Measurements from ENCODE around the gene STING1. TPM values are rescaled to one million over a fixed set of nuclear protein-coding genes. Genes with fewer than 3 reads are reported as not detected.

Gene STING1
- total and polyA plus RNA-seq, 2 of the 13 experiments (the other 11 are each of a cell fraction or from before 2014, with no cell fraction given): 1.3 to 4.4 TPM

DNA sequence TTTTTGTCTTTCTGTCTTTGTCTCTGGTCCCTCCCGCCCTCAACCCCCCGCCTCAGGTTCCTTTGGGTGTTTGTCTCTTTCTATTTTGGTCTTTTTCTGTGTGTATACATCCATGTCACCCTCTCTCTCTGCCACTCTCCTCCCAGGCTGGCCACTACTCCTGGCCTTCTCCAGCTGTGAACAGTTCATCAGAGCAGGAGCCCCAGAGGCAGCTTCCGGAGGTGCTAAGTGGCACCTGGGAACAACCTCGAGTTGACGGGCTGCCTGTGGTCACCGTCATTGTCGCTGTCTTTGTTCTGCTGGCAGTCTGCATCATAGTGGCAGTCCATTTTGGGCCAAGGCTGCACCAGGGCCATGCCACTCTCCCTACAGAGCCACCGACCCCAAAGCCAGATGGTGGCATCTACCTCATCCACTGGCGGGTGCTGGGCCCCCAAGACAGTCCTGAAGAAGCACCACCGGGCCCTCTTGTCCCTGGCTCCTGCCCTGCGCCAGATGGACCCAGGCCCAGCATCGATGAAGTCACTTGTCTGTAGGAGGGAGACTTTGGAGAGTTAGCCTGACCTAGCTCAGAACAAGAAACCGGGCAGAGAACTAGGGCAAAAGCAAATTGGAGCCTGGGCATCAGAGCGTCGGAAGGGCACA, 10.1 kb downstream of the STING1 start:
- no peak for DNase-seq (ENCODE audit: low spot score)
- no peak overlapping the region for H3K27ac ChIP-seq (ENCODE audit: extremely low read length, insufficient read depth, low read length)
- H3K9ac ChIP-seq (ENCODE audit: insufficient read depth, low read depth, low read length): no peak overlapping the region
- H3K4me1 ChIP-seq (ENCODE audit: insufficient read depth, low read length): peaks cover 27% of the 10 kb centered on the region
- intact Hi-C loops (cut with micrococcal nuclease; ENCODE audit: unreplicated experiment) (no loop called here), in situ Hi-C loops (cut with HindIII; ENCODE audit: extremely low pct_ligation_motif_present, low pct_unique_long_range_greater_than_20kb) (no loop called here)
- H4K20me1 ChIP-seq (ENCODE audit: insufficient read depth, low read length): no peaks in the 10 kb centered on the region
- no peaks in the 10 kb centered on the region for H3K9me3 ChIP-seq (ENCODE audit: low read length)
- TF ChIP-seq, protein P1, sequence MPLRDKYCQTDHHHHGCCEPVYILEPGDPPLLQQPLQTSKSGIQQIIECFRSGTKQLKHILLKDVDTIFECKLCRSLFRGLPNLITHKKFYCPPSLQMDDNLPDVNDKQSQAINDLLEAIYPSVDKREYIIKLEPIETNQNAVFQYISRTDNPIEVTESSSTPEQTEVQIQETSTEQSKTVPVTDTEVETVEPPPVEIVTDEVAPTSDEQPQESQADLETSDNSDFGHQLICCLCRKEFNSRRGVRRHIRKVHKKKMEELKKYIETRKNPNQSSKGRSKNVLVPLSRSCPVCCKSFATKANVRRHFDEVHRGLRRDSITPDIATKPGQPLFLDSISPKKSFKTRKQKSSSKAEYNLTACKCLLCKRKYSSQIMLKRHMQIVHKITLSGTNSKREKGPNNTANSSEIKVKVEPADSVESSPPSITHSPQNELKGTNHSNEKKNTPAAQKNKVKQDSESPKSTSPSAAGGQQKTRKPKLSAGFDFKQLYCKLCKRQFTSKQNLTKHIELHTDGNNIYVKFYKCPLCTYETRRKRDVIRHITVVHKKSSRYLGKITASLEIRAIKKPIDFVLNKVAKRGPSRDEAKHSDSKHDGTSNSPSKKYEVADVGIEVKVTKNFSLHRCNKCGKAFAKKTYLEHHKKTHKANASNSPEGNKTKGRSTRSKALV (CRISPR knock-in tag; IDR thresholded peaks at IDR 0.05): no peak
- TF ChIP-seq, protein P2, sequence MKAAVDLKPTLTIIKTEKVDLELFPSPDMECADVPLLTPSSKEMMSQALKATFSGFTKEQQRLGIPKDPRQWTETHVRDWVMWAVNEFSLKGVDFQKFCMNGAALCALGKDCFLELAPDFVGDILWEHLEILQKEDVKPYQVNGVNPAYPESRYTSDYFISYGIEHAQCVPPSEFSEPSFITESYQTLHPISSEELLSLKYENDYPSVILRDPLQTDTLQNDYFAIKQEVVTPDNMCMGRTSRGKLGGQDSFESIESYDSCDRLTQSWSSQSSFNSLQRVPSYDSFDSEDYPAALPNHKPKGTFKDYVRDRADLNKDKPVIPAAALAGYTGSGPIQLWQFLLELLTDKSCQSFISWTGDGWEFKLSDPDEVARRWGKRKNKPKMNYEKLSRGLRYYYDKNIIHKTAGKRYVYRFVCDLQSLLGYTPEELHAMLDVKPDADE (CRISPR knock-in tag; IDR thresholded peaks at IDR 0.05): no peak
- no peak for TF ChIP-seq RARA (CRISPR knock-in tag; IDR thresholded peaks at IDR 0.05)
- TF ChIP-seq MED13 (CRISPR knock-in tag; IDR thresholded peaks at IDR 0.05): no peak
- no peak for TF ChIP-seq ARHGAP35 (CRISPR knock-in tag; IDR thresholded peaks at IDR 0.05; ENCODE audit: borderline replicate concordance)
- TF ChIP-seq, protein P3, sequence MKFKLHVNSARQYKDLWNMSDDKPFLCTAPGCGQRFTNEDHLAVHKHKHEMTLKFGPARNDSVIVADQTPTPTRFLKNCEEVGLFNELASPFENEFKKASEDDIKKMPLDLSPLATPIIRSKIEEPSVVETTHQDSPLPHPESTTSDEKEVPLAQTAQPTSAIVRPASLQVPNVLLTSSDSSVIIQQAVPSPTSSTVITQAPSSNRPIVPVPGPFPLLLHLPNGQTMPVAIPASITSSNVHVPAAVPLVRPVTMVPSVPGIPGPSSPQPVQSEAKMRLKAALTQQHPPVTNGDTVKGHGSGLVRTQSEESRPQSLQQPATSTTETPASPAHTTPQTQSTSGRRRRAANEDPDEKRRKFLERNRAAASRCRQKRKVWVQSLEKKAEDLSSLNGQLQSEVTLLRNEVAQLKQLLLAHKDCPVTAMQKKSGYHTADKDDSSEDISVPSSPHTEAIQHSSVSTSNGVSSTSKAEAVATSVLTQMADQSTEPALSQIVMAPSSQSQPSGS (CRISPR knock-in tag; IDR thresholded peaks at IDR 0.05): no peak
- no peak for TF ChIP-seq ZNF484 (CRISPR knock-in tag; IDR thresholded peaks at IDR 0.05; ENCODE audit: borderline replicate concordance, low read depth)
- TF ChIP-seq REPIN1 (CRISPR knock-in tag; IDR thresholded peaks at IDR 0.05; ENCODE audit: borderline replicate concordance, low read depth): no peak
- no peak for TF ChIP-seq SNAI1 (CRISPR knock-in tag; IDR thresholded peaks at IDR 0.05; ENCODE audit: borderline replicate concordance)
- no peak for TF ChIP-seq ZNF788 (CRISPR knock-in tag; IDR thresholded peaks at IDR 0.05; ENCODE audit: borderline replicate concordance)
- TF ChIP-seq KAT2B (IDR thresholded peaks at IDR 0.05; ENCODE audit: borderline replicate concordance, low read depth, low read length): no peak
- TF ChIP-seq, protein P4, sequence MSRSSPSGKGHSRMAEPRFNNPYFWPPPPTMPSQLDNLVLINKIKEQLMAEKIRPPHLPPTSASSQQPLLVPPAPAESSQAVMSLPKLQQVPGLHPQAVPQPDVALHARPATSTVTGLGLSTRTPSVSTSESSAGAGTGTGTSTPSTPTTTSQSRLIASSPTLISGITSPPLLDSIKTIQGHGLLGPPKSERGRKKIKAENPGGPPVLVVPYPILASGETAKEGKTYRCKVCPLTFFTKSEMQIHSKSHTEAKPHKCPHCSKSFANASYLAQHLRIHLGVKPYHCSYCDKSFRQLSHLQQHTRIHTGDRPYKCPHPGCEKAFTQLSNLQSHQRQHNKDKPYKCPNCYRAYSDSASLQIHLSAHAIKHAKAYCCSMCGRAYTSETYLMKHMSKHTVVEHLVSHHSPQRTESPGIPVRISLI (CRISPR knock-in tag; IDR thresholded peaks at IDR 0.05; ENCODE audit: borderline replicate concordance): no peak
- no peak for TF ChIP-seq ZNF431 (CRISPR knock-in tag; IDR thresholded peaks at IDR 0.05; ENCODE audit: borderline replicate concordance, low read depth)
- H3K4me2 ChIP-seq (ENCODE audit: low read depth, low read length): no peak overlapping the region
- H2AFZ ChIP-seq (ENCODE audit: low read length): no peak overlapping the region
- no TSS peak for BruUV-seq (replicated peaks)
- ChIA-PET POLR2A (interaction anchor here (1.5 kb wide), 1 partner anchor 30 kb away, joined by 4 read pairs; no protein-coding TSS in a partner anchor), CTCF (ENCODE audit: low intra/inter-chr PET ratio, low total read pairs) (no interaction called here)
- no peaks in the 10 kb centered on the region for H3K79me2 ChIP-seq (ENCODE audit: insufficient read depth, low read length)
- FAIRE-seq: no peak
- 60% methylated on average over 13 of the region's 15 CpGs for WGBS (ENCODE audit: low lambda C conversion rate)
- H3K36me3 ChIP-seq (replicated peaks in 1 of 2; ENCODE audit: control insufficient read depth in 1 of 2, insufficient read depth in 2 of 2, low read length in 2 of 2): no peaks in the 10 kb centered on the region
- no peak overlapping the region for H3K4me3 ChIP-seq (replicated peaks in 1 of 3; ENCODE audit: insufficient read depth in 1 of 3, low read depth in 2 of 3, low read length in 3 of 3)
- peaks cover 6 to 22% of the 10 kb centered on the region in 2 experiments; a peak in 4 of 5 replicates for H3K27me3 ChIP-seq (ENCODE audit: control insufficient read depth in 1 of 2, insufficient read depth in 2 of 2, low read length in 2 of 2)
- ATAC-seq: peak; percentile 7; the same call in 1 of the 3 replicates

All from HepG2 (cell line).